Right renal cortex interstitium (tissue), 3 donors: ENCODE measurements around the gene NT5DC4. TPM values are rescaled to one million over a fixed set of nuclear protein-coding genes. Genes with fewer than 3 reads are reported as not detected.

Experiments used
- DNase-seq, 3 donors: peaks; one replicate each; pipeline ENCODE4 v3.0.0-alpha.2; 2013; ENCODE audit warnings: low read depth in 3 of 3, low spot score in 2 of 3
- polyA plus RNA-seq, 3 donors: library from polyadenylated mRNA; unstranded; fragments of 120-200 nt; gene quantifications; one replicate each; pipeline ENCODE4 v1.2.1, GENCODE V29; 2013; ENCODE audit not compliant: insufficient read length in 3 of 3

NT5DC4 gene
- polyA plus RNA-seq = under 1 TPM in 2 of 3 donors, not detected in 1; 0.07 to 0.12 TPM

DNA sequence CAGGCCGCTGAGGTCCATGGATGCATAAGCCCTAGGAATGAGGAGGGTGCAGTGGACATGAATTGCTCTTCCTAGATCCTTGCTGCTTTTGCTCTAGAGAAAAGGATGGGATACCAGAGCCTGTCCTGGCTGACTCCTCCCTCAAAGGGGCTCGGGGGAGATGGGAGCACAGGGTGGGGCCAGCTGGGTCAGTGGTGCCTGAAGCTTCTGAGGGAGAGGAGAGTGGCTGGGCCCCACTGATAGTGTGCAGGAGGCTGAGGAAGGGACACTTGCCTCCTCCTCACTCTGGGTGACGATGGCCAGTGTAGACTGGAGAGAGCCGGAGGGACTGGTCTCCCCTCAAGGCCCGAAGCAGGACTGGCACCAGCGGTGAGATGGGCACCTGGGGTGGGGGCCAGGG is at the start of gene NT5DC4:
TSS of gene NT5DC4 (plus strand) at position 236 of the 400 bp plus-strand sequence. CDS start at position 296, 60 bp downstream.
- no peak for DNase-seq

DNA sequence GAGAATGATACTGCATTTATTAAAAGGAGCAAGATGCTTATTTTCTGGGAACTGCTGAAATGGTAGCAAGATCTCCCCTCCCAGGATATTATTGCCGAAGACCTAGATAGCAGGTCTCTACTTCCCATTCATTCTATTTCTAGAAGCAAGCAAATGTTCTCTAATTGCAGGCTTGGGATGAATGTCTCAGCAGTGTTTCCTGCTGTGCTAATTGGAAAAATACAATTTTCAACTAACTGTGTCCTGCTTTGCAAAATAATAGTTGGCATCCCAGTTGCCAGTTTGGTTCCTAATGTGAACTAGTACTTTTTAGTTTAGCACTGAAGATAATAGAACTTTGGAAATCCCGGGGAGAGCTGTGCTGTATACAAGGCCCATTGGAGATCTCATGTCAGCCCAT is 49.0 kb upstream of the NT5DC4 start:
- no peak for DNase-seq

DNA sequence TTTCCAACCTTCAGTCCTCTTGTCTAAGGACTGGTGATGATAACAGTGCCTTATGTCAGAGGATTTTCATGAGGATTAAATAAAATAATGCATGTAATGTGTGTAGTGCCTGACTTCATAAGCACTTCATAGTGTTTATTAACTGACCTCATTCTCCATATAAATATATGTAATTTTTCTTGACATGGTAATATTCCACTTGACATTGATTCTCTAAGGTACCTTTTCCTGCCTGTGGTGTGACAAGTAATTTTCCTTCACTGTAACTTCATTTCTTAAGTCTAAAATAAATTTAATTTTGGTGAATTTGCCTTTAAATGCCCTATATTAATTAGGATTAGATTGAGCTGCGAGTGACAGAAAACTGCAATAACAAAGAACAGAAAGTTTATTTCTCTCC is 47.8 kb upstream of the NT5DC4 start:
- DNase-seq = no peak

- DNase-seq = no peak
These were observed 46.6 kb upstream of the NT5DC4 start for GRCh38 chr2:112674229-112674628.

GRCh38 chr2:112679484-112679883 is 41.3 kb upstream of the NT5DC4 start:
- DNase-seq = no peak

GRCh38 chr2:112680666-112681101 is 40.1 kb upstream of the NT5DC4 start:
- DNase-seq = no peak

- DNase-seq = no peak
These were observed 38.7 kb upstream of the NT5DC4 start for GRCh38 chr2:112682101-112682500.

DNA sequence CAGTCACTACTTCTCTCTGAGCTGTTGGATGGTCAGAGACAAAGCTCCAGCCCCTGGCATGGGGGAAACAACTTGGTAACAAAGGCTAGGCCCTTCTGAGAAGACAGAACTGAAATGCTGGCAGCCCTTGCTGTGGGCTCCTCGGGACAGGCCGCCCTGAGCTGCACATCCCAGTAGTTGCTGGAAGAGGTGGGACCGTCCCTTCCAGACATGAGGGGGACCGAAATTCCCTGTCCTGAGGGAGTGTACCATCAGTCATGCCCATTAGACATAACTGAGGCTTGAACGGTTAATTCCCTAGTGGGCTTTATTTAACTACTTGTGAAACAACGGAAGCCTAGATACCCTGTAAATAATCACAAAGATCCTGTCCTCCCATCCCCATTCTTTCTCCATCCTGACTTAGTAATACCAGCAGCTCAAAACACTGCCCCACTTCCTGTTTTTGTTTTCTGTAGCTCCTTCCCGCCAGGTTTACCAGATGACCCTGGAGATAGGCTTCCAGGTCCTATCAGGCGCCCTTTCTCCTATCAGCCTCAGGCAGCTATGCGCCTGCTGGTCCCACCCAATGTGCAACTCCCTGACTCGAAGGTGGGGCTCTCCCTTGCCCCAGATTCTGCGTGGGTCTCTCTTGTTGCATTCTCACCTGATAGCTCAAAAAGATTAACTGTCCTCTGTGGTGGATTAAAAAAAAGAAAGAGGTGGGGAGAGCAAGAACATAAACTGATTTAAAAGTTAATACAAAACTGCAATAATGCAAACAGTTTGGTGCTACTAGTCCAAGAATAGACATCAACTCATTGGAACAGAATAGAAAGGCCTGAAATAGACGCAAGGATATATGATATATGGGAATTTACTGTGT is 37.0 kb upstream of the NT5DC4 start:
- no peak for DNase-seq

GRCh38 chr2:112684415-112684775 is 36.4 kb upstream of the NT5DC4 start:
- no peak for DNase-seq

DNA sequence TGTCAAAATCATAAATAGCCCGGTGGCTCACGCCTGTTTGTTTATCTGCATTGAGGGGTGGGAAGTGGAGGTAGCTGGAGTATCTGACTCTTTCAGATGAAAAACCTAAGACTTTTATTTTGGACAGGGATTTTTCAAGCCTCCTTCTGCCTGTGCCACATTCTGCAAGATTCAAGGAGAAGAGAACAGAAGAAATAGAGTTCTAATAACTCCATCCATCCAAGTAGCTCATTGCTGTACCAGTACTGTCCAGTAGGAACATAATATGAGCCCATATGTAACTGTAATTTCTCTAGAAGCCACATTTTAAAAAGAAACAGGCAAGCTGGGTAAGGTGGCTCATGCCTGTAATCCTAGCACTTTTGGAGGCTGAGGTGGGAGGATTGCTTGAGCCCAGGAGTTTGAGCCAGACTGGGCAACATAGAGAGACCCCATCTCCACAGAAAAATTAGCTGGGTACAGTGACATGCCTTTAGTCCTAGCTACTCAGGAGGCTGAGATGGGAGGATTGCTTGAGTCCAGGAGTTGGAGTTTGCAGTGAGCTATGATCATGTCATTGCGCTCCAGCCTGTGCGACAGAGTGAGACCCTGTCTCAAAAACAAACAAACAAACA is 35.4 kb upstream of the NT5DC4 start:
- DNase-seq = no peak

- no peak for DNase-seq
These were observed 34.2 kb upstream of the NT5DC4 start for GRCh38 chr2:112686348-112687217.

GRCh38 chr2:112687522-112687921 is 33.3 kb upstream of the NT5DC4 start:
- DNase-seq = no peak

GRCh38 chr2:112688086-112688880 is 32.5 kb upstream of the NT5DC4 start:
- DNase-seq = no peak

- DNase-seq = no peak
These were observed 29.9 kb upstream of the NT5DC4 start for GRCh38 chr2:112690853-112691401.

- DNase-seq = no peak
These were observed 28.9 kb upstream of the NT5DC4 start for GRCh38 chr2:112691881-112692281.

DNA sequence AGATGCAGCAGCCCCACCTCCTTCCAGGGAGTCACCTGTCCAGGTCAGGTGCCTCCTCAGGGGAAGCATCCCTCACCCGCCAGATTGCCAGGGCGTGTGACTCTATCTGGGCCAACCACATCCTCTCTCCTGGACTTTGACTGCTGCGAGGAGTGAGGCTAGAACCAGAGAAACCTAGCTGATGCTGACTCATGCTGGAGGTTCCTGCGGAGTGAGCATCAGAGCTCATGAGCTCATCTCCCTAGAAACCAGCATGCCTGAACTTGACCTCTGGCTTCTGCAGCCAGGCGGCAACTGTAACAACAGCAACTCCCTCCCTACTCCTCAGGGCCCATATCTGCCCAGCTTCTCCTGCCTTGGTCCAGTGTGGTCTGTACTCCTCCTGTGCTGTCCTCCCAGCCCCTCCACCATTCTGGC is 28.3 kb upstream of the NT5DC4 start:
- no peak for DNase-seq

DNA sequence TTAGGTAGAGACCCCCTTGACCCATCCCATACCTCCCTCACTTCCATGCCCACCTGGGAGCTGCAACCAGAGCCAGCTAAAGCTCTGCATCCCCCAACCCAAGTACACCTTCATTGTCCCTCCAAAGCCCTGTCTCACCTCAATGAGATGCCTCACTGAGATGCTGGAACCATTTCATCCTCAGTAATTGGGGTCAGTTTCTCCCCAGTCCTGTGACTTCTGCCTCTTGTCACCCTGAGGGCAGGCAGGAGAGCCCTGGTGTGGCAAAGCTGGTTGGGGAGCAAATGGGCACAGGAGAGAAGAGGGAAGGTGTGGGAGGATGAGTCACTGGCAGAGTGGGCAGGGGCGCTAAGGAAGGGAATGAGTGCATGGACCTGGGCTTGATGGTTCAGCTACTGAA is 27.9 kb upstream of the NT5DC4 start:
- no peak for DNase-seq

- no peak for DNase-seq
These were observed 27.2 kb upstream of the NT5DC4 start for GRCh38 chr2:112693596-112693995.

DNA sequence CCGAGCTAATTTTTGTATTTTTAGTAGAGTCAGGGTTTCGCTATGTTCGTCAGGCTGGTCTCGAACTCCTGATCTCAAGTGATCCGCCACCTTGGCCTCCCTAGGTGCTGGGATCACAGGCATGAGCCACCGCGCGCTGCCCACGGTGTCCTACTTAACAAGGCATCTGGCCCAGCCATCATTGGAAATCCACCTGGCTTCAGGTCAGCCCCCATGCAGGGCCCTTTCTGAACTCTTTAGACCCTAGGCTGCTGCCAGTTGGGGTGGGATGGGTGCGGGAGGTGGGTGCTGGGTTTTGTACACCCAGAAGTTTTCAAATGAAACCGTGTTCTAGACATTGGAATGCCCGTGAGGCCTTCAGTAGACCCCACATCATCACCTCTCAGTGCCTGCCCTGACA is 26.6 kb upstream of the NT5DC4 start:
- DNase-seq = no peak
